ENCODE measurements around the gene ELP5. TPM values are rescaled to one million over a fixed set of nuclear protein-coding genes. Genes with fewer than 3 reads are reported as not detected.

The ELP5 gene
- total RNA-seq, 2 donors from 2014 or later = 62.1 to 89.5 TPM

DNA sequence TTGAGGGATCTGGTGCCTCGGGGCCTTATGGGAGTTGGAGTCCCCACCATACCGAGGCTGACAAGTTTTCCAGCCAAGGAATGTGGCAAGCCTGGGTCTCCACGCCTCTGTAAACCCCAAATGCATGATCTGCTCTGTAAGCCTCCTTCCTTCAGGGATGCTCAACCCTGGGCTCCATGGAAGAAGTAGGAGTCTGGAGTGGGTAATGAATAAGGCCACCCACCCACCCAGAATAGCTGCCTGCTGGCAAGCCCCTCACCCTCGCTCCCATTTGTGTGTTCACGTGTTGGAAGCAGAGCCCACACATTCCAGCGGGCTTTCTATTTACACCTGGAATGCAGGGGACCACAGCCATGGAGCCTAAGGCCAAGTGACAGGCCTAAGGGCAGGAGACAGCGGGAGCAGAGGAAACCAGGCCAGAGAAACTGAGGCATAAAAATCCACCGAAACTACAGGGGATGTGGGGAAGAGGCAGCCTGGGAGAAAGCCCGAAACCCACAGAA lies 36.8 kb upstream of the ELP5 start:
- Mint-ChIP-seq H3K9me3 (no peaks in the 10 kb centered on the region), H3K4me1 (ENCODE audit: low read depth) (peaks cover 68% of the 10 kb centered on the region), H3K36me3 (ENCODE audit: insufficient read depth in 2 of 2) (no peaks in the 10 kb centered on the region), H3K27ac (no peak overlapping the region), H3K4me3 (peak overlapping the region; percentile 88 to 92), H3K27me3 (ENCODE audit: low read depth) (no peaks in the 10 kb centered on the region)
- ATAC-seq (replicated peaks in 1 of 2) (no peak), DNase-seq (no peak)

DNA sequence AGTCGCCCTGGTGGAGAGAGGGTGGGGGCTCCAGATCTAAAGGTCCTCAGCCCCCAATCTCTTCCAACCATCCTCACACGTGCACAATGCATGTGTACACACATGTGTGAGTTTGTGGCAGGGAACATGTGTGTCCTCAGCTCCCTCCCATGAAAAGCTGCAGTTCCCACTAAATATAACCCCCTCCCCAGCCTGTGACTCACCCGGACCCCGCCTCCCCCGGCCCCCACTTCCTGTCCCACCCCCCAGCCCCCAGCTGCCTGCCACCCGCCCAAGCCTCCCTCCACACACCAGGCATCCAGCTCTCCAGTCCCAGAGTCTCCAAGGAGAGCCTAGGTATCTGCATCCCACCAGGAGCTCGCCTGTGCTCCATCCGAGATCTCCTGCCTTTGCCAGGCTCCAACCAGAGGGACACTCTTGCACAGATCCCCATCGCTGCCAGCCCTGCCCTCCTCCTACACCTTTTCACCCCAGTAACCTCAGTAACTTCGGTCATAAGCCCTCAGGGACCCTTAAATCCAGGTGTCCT lies 36.3 kb upstream of the ELP5 start:
- H3K4me3 Mint-ChIP-seq = peak overlapping the region; percentile 88 to 92

DNA sequence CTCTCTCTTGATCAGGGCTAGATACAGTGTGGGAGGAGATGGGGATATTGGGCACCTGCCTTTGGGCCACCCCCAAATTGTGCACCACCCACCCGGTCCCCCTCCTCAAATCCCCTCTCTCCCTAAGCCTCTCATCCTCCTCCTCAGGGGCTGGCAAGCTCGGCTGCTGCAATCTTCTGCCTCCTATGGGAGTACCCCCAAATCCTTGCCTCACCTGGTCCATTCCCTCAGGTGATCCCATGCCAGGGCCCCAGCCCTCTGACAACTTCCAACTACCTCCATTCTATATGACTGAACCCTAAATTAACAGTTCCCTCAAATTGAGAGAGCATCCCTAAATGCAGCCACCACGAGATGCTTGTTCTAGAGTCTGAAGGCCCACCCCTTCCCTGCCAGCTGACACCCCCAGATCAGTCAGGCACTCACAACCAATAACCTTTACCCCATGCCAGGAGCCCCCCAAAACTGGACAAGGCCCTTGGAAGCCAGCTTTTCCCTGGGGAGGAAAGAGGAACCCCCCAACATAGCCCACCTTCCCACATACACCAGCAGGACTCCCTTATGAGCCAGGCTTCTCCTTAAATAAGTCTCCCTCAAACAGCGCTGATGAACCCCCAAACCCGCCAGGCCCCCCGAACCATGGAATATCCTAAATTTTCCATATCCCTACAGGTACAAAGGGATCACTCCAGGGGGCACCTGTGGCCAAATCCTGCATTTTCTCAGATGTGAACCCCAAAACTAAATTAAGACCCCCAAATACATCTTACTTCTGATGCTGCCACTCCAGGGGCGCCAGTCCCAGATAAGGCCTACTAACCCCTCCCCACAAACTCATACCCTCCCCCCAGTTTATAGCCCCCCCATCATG lies 35.5 kb upstream of the ELP5 start:
- H3K4me1 Mint-ChIP-seq (ENCODE audit: low read depth) = peaks cover 81% of the 10 kb centered on the region
- peak overlapping the region; percentile 3 for H3K27ac Mint-ChIP-seq
- H3K9me3 Mint-ChIP-seq = no peaks in the 10 kb centered on the region
- ATAC-seq (replicated peaks in 1 of 2) (no peak), DNase-seq (no peak)
- H3K36me3 Mint-ChIP-seq (ENCODE audit: insufficient read depth in 2 of 2) = peaks cover 0 to 2% of the 10 kb centered on the region in 2 donors
- peak overlapping the region; percentile 44 to 92 for H3K4me3 Mint-ChIP-seq
- H3K27me3 Mint-ChIP-seq (ENCODE audit: low read depth) = no peaks in the 10 kb centered on the region

More for the DNA sequence above, 36.3 kb upstream of the ELP5 start:
- H3K27ac Mint-ChIP-seq = no peak overlapping the region
- DNase-seq (no peak), ATAC-seq (replicated peaks in 1 of 2) (no peak)
- H3K9me3 Mint-ChIP-seq = no peaks in the 10 kb centered on the region
- no peaks in the 10 kb centered on the region for H3K27me3 Mint-ChIP-seq (ENCODE audit: low read depth)
- peaks cover 73% of the 10 kb centered on the region for H3K4me1 Mint-ChIP-seq (ENCODE audit: low read depth)
- H3K36me3 Mint-ChIP-seq (ENCODE audit: insufficient read depth in 2 of 2) = peaks cover 0 to under 1% of the 10 kb centered on the region in 2 donors

DNA sequence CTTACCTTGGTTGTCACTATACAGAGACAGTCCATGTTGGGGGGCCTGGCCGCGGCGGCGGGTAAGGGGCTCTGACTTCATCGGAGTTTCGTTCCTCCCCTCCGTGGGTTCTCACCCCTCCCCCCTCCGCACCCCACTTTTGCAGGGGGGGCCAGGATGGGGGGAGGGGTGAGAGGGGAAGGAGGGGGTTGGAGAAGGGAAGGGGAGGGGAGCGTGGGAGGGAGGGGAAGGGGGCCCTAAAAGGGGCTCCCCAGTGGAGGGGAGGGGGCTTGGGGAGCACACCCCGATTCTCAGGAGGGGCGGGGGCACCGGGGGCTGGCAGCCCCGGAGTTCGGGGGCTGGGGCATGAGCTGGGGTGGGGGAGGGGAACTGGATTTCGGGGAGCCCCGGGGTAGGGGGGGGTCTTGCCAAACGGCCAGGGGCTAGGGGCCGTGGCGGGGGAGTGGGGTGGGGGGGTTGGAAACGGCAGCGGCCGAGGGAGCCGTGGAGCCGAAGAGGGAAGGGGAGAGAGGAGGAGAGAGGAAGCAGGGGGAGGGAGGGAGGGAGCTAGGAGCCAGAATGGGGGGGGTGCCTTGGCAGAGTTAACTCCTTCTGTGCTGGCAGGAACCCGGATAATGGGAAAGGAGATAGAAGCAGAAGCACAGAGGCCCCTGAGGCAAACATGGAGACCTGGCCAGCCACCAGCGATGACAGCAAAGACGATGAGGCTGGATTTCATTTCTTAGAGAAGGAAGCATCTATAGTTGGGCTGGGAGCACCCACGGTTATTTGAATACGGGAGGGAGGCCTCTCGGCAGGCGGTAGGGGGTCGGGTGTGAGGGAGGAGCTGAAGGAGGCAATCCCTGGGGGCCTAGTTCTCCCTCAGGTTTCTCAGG lies 34.7 kb upstream of the ELP5 start:
- H3K27ac Mint-ChIP-seq = peak overlapping the region; percentile 75
- peaks cover 84% of the 10 kb centered on the region for H3K4me1 Mint-ChIP-seq (ENCODE audit: low read depth)
- no peak for ATAC-seq (replicated peaks in 1 of 2)
- H3K27me3 Mint-ChIP-seq (ENCODE audit: low read depth) = no peaks in the 10 kb centered on the region
- H3K36me3 Mint-ChIP-seq (ENCODE audit: insufficient read depth in 2 of 2) = peaks cover 0 to 2% of the 10 kb centered on the region in 2 donors
- peak overlapping the region; percentile 71 to 92 for H3K4me3 Mint-ChIP-seq
- peak in 1 of 2 donors; percentile 34 for DNase-seq
- H3K9me3 Mint-ChIP-seq = no peaks in the 10 kb centered on the region

DNA sequence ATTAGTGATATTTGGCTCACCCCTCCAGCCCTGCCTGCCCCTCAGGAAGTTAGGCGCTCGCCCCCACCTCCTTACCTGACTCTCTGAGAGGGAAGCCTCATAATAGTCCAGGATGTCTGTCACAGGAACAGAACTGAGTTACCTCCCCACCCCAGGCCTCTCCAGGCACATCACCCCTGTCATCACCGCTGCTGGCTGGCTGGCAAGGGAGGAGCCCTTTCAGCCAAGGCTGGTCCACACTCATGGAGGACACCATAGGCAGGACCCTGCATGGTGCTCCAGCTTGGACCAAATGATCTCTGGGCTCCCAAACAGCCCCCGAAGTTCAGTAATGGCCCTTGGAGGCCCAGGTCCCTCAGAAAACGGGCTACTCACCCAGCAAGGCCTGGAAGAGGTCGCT lies 33.8 kb upstream of the ELP5 start:
- Mint-ChIP-seq H3K36me3 (ENCODE audit: insufficient read depth in 2 of 2) (peaks cover 0 to 2% of the 10 kb centered on the region in 2 donors), H3K9me3 (no peaks in the 10 kb centered on the region), H3K27ac (peak overlapping the region; percentile 15), H3K27me3 (ENCODE audit: low read depth) (no peaks in the 10 kb centered on the region), H3K4me1 (ENCODE audit: low read depth) (peaks cover 84% of the 10 kb centered on the region), H3K4me3 (peak overlapping the region; percentile 71 to 77)
- ATAC-seq (replicated peaks in 1 of 2) (no peak), DNase-seq (no peak)

DNA sequence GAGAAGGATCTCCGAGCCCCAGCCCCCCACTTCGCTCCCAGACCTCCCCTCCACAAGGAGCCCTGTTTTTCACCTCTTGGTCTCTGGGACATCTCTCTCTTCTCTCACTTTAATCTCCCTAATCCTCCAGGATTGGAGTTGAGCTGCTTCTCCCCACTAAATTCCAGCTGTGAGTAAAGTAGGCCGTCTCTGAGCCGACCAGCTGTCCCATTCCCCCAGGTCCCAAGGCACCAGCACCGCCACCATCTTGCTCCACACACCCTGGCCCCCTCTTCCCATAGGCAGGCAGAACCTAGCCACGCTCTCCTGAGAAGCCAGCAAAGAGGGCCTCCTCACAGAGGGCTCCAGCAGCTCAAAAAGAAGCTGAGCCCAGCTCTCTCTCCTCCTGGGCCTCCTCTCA lies 33.3 kb upstream of the ELP5 start:
- peak overlapping the region; percentile 4 to 95 for H3K4me3 Mint-ChIP-seq

DNA sequence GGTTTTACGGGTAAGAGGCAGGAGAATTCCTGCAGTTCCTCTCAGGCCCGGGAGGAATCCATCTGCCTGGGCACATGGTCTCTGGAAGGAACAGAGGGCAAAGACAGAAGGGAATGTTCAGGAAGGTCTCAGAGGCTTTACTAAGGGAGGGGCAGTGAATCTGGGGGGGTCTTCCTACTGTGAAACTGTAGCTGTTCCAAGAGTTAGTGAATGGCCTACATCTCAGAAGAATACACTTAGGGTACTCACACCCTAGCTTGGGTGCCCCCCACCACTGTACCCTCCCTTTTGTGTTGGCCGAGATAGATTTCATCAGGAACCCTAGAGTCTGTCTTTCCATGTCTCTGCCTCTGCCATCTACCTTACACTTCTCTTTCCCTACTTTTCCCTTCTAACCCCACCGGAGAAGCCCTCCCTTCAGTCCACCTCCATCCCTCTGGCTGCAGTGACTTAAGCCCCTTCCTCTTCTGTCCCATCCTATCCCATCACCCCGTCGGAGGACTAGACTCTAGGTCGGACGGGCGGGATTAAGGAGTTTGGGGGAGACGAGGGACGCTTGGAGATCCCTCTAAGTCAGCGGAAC lies 32.7 kb upstream of the ELP5 start:
- H3K4me3 Mint-ChIP-seq = peak overlapping the region; percentile 89 to 95
- DNase-seq (no peak), ATAC-seq (replicated peaks in 1 of 2) (no peak)
- H3K4me1 Mint-ChIP-seq (ENCODE audit: low read depth) = peaks cover 72% of the 10 kb centered on the region
- H3K27me3 Mint-ChIP-seq (ENCODE audit: low read depth) = no peaks in the 10 kb centered on the region
- H3K9me3 Mint-ChIP-seq = no peaks in the 10 kb centered on the region
- H3K36me3 Mint-ChIP-seq (ENCODE audit: insufficient read depth in 2 of 2) = peaks cover 0 to 2% of the 10 kb centered on the region in 2 donors
- H3K27ac Mint-ChIP-seq = peak overlapping the region; percentile 84

More for the DNA sequence above, 33.3 kb upstream of the ELP5 start:
- no peaks in the 10 kb centered on the region for H3K9me3 Mint-ChIP-seq
- peaks cover 0 to 2% of the 10 kb centered on the region in 2 donors for H3K36me3 Mint-ChIP-seq (ENCODE audit: insufficient read depth in 2 of 2)
- DNase-seq (no peak), ATAC-seq (replicated peaks in 1 of 2) (no peak)
- H3K27ac Mint-ChIP-seq = no peak overlapping the region
- no peaks in the 10 kb centered on the region for H3K27me3 Mint-ChIP-seq (ENCODE audit: low read depth)
- H3K4me1 Mint-ChIP-seq (ENCODE audit: low read depth) = peaks cover 78% of the 10 kb centered on the region

DNA sequence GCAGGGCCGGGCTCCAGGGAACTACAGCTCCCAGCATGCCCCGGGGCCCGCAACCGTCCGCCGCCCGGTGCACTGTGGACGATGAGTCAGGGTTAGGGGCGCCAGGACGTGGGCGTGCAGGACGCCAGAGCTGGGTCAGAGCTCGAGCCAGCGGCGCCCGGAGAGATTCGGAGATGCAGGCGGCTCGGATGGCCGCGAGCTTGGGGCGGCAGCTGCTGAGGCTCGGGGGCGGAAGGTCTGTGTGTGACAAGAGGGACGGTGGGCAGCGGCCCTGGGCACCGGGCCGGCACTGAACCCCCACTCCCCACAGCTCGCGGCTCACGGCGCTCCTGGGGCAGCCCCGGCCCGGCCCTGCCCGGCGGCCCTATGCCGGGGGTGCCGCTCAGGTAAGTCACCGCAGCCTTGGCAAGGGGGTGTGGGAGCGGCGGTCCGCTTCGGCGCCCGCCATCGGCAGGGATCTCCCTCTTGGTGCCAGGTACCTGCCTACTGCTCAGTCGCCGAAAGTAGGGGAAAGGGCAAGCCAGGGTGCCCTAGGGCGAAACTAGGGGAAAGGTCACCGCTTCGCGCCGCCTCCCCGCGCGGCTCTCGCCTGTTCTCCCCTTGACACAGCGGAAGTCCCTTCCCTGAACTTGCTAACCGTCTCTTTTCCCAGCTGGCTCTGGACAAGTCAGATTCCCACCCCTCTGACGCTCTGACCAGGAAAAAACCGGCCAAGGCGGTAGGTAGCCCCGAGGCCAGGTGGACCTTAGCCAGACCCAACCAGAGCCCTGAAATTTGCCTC lies 32.0 kb upstream of the ELP5 start, which contains the start of the genes ACADVL and DLG4:
TSS of gene ACADVL (plus strand) at position 127 of the 781 bp plus-strand sequence. CDS start at position 174, 47 bp downstream.
TSS of gene DLG4 (minus strand) at position 25 of the 781 bp plus-strand sequence.
- H3K9me3 Mint-ChIP-seq = no peaks in the 10 kb centered on the region
- H3K27me3 Mint-ChIP-seq (ENCODE audit: low read depth) = no peaks in the 10 kb centered on the region
- ATAC-seq (replicated peaks in 1 of 2) = peak; percentile 83 to 86
- H3K36me3 Mint-ChIP-seq (ENCODE audit: insufficient read depth in 2 of 2) = peaks cover 0 to 2% of the 10 kb centered on the region in 2 donors
- peaks cover 65% of the 10 kb centered on the region for H3K4me1 Mint-ChIP-seq (ENCODE audit: low read depth)
- peak within 1 kb of the TSS; percentile 87 for H3K27ac Mint-ChIP-seq
- peak within 1 kb of the TSS; percentile 89 to 95 for H3K4me3 Mint-ChIP-seq
- peak; percentile 90 to 91 for DNase-seq

DNA sequence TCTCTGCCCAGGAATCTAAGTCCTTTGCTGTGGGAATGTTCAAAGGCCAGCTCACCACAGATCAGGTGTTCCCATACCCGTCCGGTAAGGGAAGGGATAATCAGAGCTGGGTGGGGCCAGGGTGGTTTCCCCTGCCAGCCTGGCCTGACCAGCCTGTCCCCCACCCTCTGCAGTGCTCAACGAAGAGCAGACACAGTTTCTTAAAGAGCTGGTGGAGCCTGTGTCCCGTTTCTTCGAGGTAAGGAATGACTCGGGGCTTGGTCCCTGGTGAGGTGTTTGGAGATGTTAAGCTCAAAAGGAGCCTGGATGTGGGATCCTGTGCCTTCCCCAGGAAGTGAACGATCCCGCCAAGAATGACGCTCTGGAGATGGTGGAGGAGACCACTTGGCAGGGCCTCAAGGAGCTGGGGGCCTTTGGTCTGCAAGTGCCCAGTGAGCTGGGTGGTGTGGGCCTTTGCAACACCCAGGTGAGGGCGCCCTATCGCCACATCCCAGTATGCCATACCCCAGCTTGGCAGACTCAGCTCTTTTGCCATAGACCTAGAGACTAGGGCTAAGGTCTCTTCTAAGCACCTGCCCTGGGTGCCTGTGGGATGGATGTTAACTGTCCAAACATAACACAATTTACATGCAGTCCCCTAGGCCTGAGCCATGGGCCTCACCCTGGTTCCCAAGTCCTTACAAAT lies 31.3 kb upstream of the ELP5 start:
- Mint-ChIP-seq H3K27ac (peak overlapping the region; percentile 87), H3K9me3 (no peaks in the 10 kb centered on the region), H3K27me3 (ENCODE audit: low read depth) (no peaks in the 10 kb centered on the region), H3K36me3 (ENCODE audit: insufficient read depth in 2 of 2) (peaks cover 0 to 2% of the 10 kb centered on the region in 2 donors), H3K4me1 (ENCODE audit: low read depth) (peaks cover 58% of the 10 kb centered on the region), H3K4me3 (peak overlapping the region; percentile 89 to 95)
- ATAC-seq (replicated peaks in 1 of 2) (peak; percentile 57 to 61), DNase-seq (peak; percentile 78 to 79)

DNA sequence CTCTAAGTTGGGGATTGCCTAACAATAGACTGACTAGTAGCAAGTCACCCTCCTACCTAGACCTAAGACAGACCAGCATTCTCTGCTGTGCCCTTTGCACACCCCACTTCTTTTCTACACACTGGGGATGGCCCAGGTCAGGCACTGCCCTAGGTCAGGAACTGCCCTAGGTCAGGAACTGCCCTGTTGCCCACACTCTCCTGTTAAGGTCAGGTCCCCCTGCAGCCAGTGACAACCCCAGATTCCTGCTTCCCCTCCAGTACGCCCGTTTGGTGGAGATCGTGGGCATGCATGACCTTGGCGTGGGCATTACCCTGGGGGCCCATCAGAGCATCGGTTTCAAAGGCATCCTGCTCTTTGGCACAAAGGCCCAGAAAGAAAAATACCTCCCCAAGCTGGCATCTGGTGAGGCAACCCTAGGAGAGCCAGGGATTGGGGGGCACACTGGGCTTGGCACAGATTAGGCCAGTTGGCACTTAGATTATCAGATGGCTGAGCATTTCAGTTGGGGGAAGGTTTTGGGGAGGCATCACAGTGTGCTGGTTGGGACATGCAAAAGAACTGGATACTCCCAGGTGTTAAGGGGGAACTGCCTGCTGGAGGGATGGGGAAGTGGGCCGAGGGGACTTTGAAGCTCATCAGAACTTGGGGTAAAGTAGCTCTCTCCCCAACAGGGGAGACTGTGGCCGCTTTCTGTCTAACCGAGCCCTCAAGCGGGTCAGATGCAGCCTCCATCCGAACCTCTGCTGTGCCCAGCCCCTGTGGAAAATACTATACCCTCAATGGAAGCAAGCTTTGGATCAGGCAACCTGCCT lies 30.5 kb upstream of the ELP5 start:
- Mint-ChIP-seq H3K27me3 (ENCODE audit: low read depth) (no peaks in the 10 kb centered on the region), H3K9me3 (no peaks in the 10 kb centered on the region), H3K4me1 (ENCODE audit: low read depth) (peaks cover 50% of the 10 kb centered on the region), H3K36me3 (ENCODE audit: insufficient read depth in 2 of 2) (peaks cover 0 to 2% of the 10 kb centered on the region in 2 donors), H3K4me3 (peak overlapping the region; percentile 89 to 95), H3K27ac (peak overlapping the region; percentile 87)
- ATAC-seq (replicated peaks in 1 of 2) (no peak), DNase-seq (no peak)
